K562 (cell line): ENCODE results near the gene COG3. TPM values are rescaled to one million over a fixed set of nuclear protein-coding genes. Genes with fewer than 3 reads are reported as not detected.

Experiments
- ATAC-seq: fragments of 200-7000 bp; cut with Tn5 transposase; 3 replicates; pipeline ENCODE4 v1.9.1; 2020; ENCODE audit warnings: moderate library complexity
- BruUV-seq: library from RNA; stranded (reverse); fragments of 400-500 nt; replicated peaks from 2 replicates; lab custom pipeline; 2021; lab: Mats Ljungman, UMichigan
- CTCF ChIA-PET: fragments of 300-600 bp; formaldehyde crosslinking; extraction: SDS; loops from one replicate; lab custom pipeline; 2021; ENCODE audit warnings: low intra/inter-chr PET ratio; lab: Yijun Ruan, JAX
- POLR2A ChIA-PET: fragments of 300-600, 350-650 bp; sonication (Branson Sonifier 250); formaldehyde crosslinking; extraction: SDS; loops from one replicate; lab custom pipeline; 2021; ENCODE audit warnings: antibody characterized with exemption, inconsistent platforms; lab: Yijun Ruan, JAX
- DNase-seq, 4 experiments: peaks; one replicate each; pipeline versions ENCODE4 v3.0.0 to v3.0.0-alpha.2; 2011 to 2018; ENCODE audit warnings: low spot score in 3 of 4, mixed read lengths in 3 of 4; ENCODE audit errors: extremely low read depth in 1 of 4
- FAIRE-seq: peaks from 2 replicates; lab custom pipeline; 2011; peaks lifted over from hg19 to GRCh38; lab: Jason Lieb, UNC
- H2AFZ ChIP-seq: 2 replicates; pipeline ENCODE4 v1.6.0; 2011; ENCODE audit warnings: low read depth, low read length, control low read depth, inconsistent platforms
- H3K27ac ChIP-seq: fragments of 200-600 bp; 3 replicates; pipeline ENCODE4 v1.8.0; 2011; ENCODE audit warnings: low read depth, mild to moderate bottlenecking, control low read depth, inconsistent platforms, low read length, moderate library complexity, mixed read lengths; ENCODE audit errors: extremely low read depth
- H3K27me3 ChIP-seq, 2 experiments: fragments of 300-600 bp in 1 of 2; 2 replicates in 1 of 2; 3 replicates in 1 of 2; pipeline versions ENCODE4 v1.6.0 to v1.8.0; 2011; ENCODE audit warnings: inconsistent platforms in 2 of 2, low read length in 2 of 2, mild to moderate bottlenecking in 1 of 2, mixed read lengths in 1 of 2, moderate library complexity in 1 of 2; ENCODE audit not compliant: control insufficient read depth in 2 of 2, insufficient read depth in 2 of 2
- H3K36me3 ChIP-seq: fragments of 300-600 bp; 3 replicates; pipeline ENCODE4 v1.8.0; 2011; ENCODE audit warnings: mild to moderate bottlenecking, low read length, inconsistent platforms; ENCODE audit not compliant: control insufficient read depth, insufficient read depth
- H3K4me1 ChIP-seq, 2 experiments: fragments of 200-600 bp in 1 of 2; replicated peaks in 1 of 2; 2 replicates in 1 of 2; 3 replicates in 1 of 2; pipeline versions ENCODE4 v1.5.1 to v1.8.0; 2011; ENCODE audit warnings: inconsistent platforms in 2 of 2, low read length in 2 of 2, mild to moderate bottlenecking in 1 of 2, mixed read lengths in 1 of 2, moderate library complexity in 1 of 2; ENCODE audit not compliant: control insufficient read depth in 2 of 2, insufficient read depth in 2 of 2
- H3K4me2 ChIP-seq: 2 replicates; pipeline ENCODE4 v1.6.1; 2011; ENCODE audit warnings: low read length, control low read depth, inconsistent platforms, mixed read lengths; ENCODE audit not compliant: insufficient read depth
- H3K4me3 ChIP-seq: fragments of 200-600 bp; sonication (generic), shearing (Covaris generic); 2 replicates; pipeline ENCODE4 v1.5.1; 2016; ENCODE audit warnings: control low read depth, inconsistent platforms
- H3K79me2 ChIP-seq: fragments of 200-600 bp; 3 replicates; pipeline ENCODE4 v1.8.0; 2011; ENCODE audit warnings: low read length, inconsistent platforms; ENCODE audit not compliant: control insufficient read depth, insufficient read depth
- H3K9ac ChIP-seq, 2 experiments: 2 replicates each; pipeline versions ENCODE4 v1.6.0 to v1.6.1; 2011; ENCODE audit warnings: low read depth in 2 of 2, low read length in 2 of 2, control low read depth in 1 of 2, inconsistent platforms in 1 of 2, mild to moderate bottlenecking in 1 of 2, mixed read lengths in 1 of 2; ENCODE audit not compliant: insufficient read depth in 1 of 2
- H3K9me1 ChIP-seq: one replicate; pipeline ENCODE4 v1.6.0; 2011; ENCODE audit warnings: inconsistent platforms, mild to moderate bottlenecking, low read length, moderate library complexity; ENCODE audit not compliant: control insufficient read depth, insufficient read depth
- H3K9me3 ChIP-seq: replicated peaks from 2 replicates; pipeline ENCODE4 v1.5.1; 2011; ENCODE audit warnings: low read depth, low read length, inconsistent platforms; ENCODE audit not compliant: control insufficient read depth, insufficient read depth
- H4K20me1 ChIP-seq: replicated peaks from 2 replicates; pipeline ENCODE4 v1.6.1; 2011; ENCODE audit warnings: low read length, inconsistent platforms, mixed read lengths; ENCODE audit not compliant: control insufficient read depth, insufficient read depth
- DNMT1 ChIP-seq: fragments of 450-650 bp; IDR thresholded peaks from 2 replicates; pipeline ENCODE4 v1.6.1; 2016; ENCODE audit warnings: antibody characterized with exemption, mild to moderate bottlenecking
- KDM1A ChIP-seq, 2 experiments: fragments of 450-650 bp; IDR thresholded peaks; 2 replicates each; pipeline ENCODE4 v1.6.1; 2016; ENCODE audit warnings: mild to moderate bottlenecking in 2 of 2
- L3MBTL2 ChIP-seq: fragments of 450-650 bp; IDR thresholded peaks from 2 replicates; pipeline ENCODE4 v1.6.1; 2016; ENCODE audit warnings: mild to moderate bottlenecking, moderate library complexity
- LCOR ChIP-seq: sonication (generic); formaldehyde crosslinking; IDR thresholded peaks from 2 replicates; pipeline ENCODE4 v1.8.0; 2022; ENCODE audit warnings: mild to moderate bottlenecking, missing genetic modification reagents
- STAG1 ChIP-seq: sonication (generic); formaldehyde crosslinking; IDR thresholded peaks from 2 replicates; pipeline ENCODE4 v1.5.0; 2020; ENCODE audit warnings: missing genetic modification reagents, borderline replicate concordance
- ZC3H8 ChIP-seq: fragments of 450-650 bp; IDR thresholded peaks from 2 replicates; pipeline ENCODE4 v1.6.1; 2017
- ZNF212 ChIP-seq: fragments of 450-650 bp; formaldehyde crosslinking; IDR thresholded peaks from 2 replicates; pipeline ENCODE4 v1.4.0; 2020; ENCODE audit warnings: mild to moderate bottlenecking
- ZNF830 ChIP-seq: fragments of 250-450 bp; sonication (Bioruptor Pico); IDR thresholded peaks from 2 replicates; pipeline ENCODE4 v1.5.0; 2021; ENCODE audit warnings: mild to moderate bottlenecking
- WGBS: fragments of 100-300 bp; shearing (Covaris generic); methylation state at CpG from one replicate; pipeline ENCODE4 v1.1.6; 2016; ENCODE audit warnings: low coverage, mixed read lengths; ENCODE audit not compliant: insufficient coverage; ENCODE audit errors: missing lambda C conversion rate; 5-methylcytosine and 5-hydroxymethylcytosine counted together
- in situ Hi-C: fragments of 300-500 bp; cut with MboI; formaldehyde crosslinking; loops from 4 replicates; pipeline ENCODE4 v1.15.0; 2018; ENCODE audit warnings: inconsistent platforms, mixed read lengths
- intact Hi-C: fragments of 100-400 bp; cut with micrococcal nuclease; formaldehyde crosslinking; loops from 2 replicates; pipeline ENCODE4 v1.14.2; 2022
- polyA plus RNA-seq, 8 experiments: library from polyadenylated mRNA; depleted of rRNA in 4 of 8; stranded (reverse) in 5 of 8; unstranded in 3 of 8; fragments of >200 nt; fragmentation: Nextera tagmentation in 2 of 8; fragmentation: Illumina TruSeq in 1 of 8; extraction: Ambion mirVana in 2 of 8; extraction: Trizol in 1 of 8; gene quantifications; 2 replicates each; pipeline versions ENCODE4 v1.2.1 to v1.2.3, GENCODE V29; 2011 to 2014; ENCODE audit warnings: inconsistent platforms in 1 of 8, missing spikeins in 1 of 8
- total RNA-seq, 7 experiments: library from RNA; depleted of rRNA in 6 of 7; stranded (reverse); fragments of >200 nt in 6 of 7; fragmentation: Illumina TruSeq in 2 of 7; extraction: Trizol in 2 of 7; gene quantifications; 2 replicates each; pipeline versions ENCODE4 v1.2.1 to v1.2.3, GENCODE V29; 2011 to 2021; ENCODE audit warnings: low replicate concordance in 1 of 7
- TF ChIP-seq, protein P1 (sequence below): fragments of 250-450 bp; sonication (Bioruptor Pico); IDR thresholded peaks from 2 replicates; pipeline ENCODE4 v1.5.0; 2021; ENCODE audit warnings: mild to moderate bottlenecking, moderate library complexity
- TF ChIP-seq, protein P2 (sequence below): fragments of 250-450 bp; sonication (Bioruptor Pico); IDR thresholded peaks from 2 replicates; pipeline ENCODE4 v1.5.0; 2021; ENCODE audit warnings: mild to moderate bottlenecking, borderline replicate concordance

COG3 gene
- total and polyA plus RNA-seq, 9 of the 15 experiments (the other 6 are each of a cell fraction or from before 2014, with no cell fraction given), result 3.9 to 22.9 (median 14.5) TPM

DNA sequence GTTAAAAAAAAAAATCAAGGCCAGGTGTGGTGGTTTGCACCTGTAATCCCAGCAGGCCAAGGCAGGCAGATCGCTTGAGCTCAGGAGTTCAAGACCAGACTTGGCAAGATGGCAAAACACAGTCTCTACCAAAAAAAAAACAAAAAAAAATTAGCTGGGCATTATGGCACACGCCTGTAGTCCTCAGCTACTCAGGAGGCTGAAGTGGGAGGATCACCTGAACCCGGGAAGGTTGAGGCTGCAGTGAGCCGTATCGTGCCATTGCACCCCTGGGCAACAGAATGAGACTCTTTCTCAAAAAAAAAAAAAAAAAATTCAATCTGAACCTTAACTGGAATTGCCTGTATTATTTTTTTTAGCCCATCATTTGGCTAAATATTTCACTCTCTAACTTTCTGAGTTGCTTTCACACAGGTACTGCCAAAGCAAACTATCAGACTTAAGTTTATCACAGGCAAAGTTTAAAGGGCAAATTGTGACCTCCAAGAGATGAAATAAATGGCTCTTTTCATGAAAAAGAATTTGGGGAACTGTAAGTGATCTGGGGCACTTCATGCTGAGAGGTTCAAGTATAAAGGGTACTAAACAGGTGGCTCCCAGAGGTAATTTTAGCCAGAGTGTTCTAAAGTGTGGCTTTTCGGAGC is 31.9 kb upstream of the COG3 start (continued):
- TF ChIP-seq STAG1, result no peak
- no peak for TF ChIP-seq ZNF830 (CRISPR knock-in tag)
- TF ChIP-seq DNMT1, result no peak
- TF ChIP-seq ZNF212 (CRISPR knock-in tag), result no peak

DNA sequence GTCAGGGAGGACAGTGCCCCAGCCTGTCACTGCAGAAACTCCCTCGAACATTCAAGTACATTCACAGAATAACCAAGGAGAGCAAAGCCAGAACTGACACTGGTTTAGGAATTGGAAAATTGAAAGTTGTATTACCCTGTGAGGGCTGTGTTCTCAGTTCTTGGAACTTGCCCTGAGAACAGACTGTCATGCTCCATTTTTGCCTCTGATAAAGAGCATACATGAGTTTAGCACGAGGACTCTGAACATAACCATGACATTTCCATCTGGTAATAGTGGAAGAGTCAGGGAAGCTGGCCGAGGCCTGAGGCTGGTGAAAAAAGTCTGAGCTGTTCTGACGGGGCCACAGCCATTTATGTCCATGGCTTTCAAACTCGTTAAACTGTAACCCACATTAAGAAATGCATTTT is 31.4 kb upstream of the COG3 start:
- no peak for FAIRE-seq
- H3K27ac ChIP-seq, result no peak overlapping the region
- TF ChIP-seq ZC3H8 (no peak), KDM1A (IDR thresholded peaks at IDR 0.05) (no peak), L3MBTL2 (peak; percentile 55; the same call in 1 of the 2 replicates), LCOR (CRISPR knock-in tag) (no peak)
- TF ChIP-seq, protein P1, sequence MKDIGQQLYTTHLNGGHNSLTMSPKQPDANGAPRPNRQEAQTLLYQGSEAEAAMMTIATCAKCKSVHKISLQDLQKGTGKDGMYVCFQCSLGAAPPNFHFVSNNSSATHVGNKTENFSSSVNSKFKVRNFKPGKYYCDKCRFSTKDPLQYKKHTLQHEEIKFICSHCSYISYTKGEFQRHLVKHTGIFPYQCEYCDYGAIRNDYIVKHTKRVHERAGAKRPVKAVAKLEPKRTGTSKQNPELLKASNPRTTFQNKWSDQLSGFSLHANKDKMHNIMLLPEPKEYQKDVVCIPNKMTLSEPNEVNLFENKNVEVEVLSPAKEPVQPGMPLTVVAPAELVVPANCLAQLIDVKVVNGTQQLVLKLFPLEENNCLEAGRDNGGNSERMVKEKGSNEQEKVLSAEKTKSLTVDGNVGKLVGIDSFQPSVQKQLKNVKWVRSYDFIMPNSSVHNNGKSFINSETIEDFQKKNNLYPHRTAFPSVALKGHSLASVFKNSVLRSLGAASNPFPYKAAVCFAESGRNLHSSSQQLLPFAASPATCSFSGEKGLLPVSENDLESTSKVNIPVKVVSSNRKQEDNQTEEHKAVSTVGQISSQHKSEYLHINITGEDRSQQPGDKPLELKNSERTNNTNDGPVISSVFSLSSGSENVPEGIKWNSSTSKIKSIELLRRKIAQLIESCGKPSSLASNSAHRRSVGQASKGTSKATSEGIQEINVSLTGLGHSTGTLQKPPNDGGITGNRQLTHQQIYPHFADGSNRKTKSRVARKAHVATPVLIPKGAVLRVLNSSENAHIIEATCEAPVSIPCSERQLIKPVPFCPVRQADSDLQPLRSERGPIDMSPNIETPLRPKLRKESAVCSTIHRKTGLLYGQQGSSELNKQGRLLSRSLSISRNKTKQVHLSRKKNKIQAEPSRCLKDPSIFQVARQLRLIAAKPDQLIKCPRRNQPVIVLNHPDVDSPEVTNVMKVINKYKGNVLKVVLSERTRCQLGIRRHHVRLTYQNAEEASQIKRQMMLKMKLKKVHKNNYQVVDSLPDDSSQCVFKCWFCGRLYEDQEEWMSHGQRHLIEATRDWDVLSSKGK, result no peak
- TF ChIP-seq, protein P2, sequence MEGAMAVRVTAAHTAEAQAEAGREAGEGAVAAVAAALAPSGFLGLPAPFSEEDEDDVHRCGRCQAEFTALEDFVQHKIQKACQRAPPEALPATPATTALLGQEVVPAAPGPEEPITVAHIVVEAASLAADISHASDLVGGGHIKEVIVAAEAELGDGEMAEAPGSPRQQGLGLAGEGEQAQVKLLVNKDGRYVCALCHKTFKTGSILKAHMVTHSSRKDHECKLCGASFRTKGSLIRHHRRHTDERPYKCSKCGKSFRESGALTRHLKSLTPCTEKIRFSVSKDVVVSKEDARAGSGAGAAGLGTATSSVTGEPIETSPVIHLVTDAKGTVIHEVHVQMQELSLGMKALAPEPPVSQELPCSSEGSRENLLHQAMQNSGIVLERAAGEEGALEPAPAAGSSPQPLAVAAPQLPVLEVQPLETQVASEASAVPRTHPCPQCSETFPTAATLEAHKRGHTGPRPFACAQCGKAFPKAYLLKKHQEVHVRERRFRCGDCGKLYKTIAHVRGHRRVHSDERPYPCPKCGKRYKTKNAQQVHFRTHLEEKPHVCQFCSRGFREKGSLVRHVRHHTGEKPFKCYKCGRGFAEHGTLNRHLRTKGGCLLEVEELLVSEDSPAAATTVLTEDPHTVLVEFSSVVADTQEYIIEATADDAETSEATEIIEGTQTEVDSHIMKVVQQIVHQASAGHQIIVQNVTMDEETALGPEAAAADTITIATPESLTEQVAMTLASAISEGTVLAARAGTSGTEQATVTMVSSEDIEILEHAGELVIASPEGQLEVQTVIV (CRISPR knock-in tag), result no peak

More for the DNA sequence above, 31.4 kb upstream of the COG3 start:
- Histone ChIP-seq H3K9me3 (no peaks in the 10 kb centered on the region), H3K4me1 (peaks cover 0 to 4% of the 10 kb centered on the region in 2 experiments; a peak in 1 of 5 replicates), H3K36me3 (no peaks in the 10 kb centered on the region), H3K4me3 (no peak overlapping the region), H3K4me2 (no peak overlapping the region), H3K27me3 (no peaks in the 10 kb centered on the region), H3K79me2 (no peaks in the 10 kb centered on the region), H2AFZ (peak overlapping the region; percentile 76), H3K9me1 (no peaks in the 10 kb centered on the region), H3K9ac (0 out of 4 replicates have a peak overlapping the region, but pooled peaks of 1 of the 2 experiments have one; percentile 36), H4K20me1 (no peaks in the 10 kb centered on the region)
- CTCF ChIA-PET, result no interaction called here
- WGBS, result 24% methylated on average over 5 of the region's 5 CpGs
- in situ Hi-C loops (no loop called here), intact Hi-C loops (no loop called here)
- POLR2A ChIA-PET, result no interaction called here
- no TSS peak for BruUV-seq
- no peak for DNase-seq
- ATAC-seq, result no peak; the same call in 1 of the 3 replicates
